Body of pancreas (tissue), 4 donors: Measurements from ENCODE around the gene PPHLN1.

Source experiments
- POLR2A ChIP-seq, 3 donors: fragments of 450-650 bp; IDR thresholded peaks; one replicate each; pipeline ENCODE4 v1.6.1; 2016; ENCODE audit warnings: antibody characterized with exemption in 3 of 3, mild to moderate bottlenecking in 2 of 3
- TF ChIP-seq, protein P1 (sequence below), 7 experiments: fragments of 450-650 bp in 4 of 7; fragments of 200-600 bp in 3 of 7; sonication (generic) in 3 of 7; IDR thresholded peaks; one replicate each; pipeline ENCODE4 v1.5.1; 2016 to 2019; ENCODE audit warnings: antibody characterized with exemption in 7 of 7

GRCh38 chr12:42409471-42409870, 83.5 kb downstream of the PPHLN1 start:
- TF ChIP-seq, protein P1, sequence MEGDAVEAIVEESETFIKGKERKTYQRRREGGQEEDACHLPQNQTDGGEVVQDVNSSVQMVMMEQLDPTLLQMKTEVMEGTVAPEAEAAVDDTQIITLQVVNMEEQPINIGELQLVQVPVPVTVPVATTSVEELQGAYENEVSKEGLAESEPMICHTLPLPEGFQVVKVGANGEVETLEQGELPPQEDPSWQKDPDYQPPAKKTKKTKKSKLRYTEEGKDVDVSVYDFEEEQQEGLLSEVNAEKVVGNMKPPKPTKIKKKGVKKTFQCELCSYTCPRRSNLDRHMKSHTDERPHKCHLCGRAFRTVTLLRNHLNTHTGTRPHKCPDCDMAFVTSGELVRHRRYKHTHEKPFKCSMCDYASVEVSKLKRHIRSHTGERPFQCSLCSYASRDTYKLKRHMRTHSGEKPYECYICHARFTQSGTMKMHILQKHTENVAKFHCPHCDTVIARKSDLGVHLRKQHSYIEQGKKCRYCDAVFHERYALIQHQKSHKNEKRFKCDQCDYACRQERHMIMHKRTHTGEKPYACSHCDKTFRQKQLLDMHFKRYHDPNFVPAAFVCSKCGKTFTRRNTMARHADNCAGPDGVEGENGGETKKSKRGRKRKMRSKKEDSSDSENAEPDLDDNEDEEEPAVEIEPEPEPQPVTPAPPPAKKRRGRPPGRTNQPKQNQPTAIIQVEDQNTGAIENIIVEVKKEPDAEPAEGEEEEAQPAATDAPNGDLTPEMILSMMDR (IDR thresholded peaks at IDR 0.05): no peak
- no peak for TF ChIP-seq POLR2A (IDR thresholded peaks at IDR 0.05)
